NCI-H1105 treated with DMSO at 0.1 percent for 48 hours (cell line): ENCODE measurements around the gene FAM98C.
"Not testable (repeated sequence)": the region's sequence is repeated elsewhere in the genome, so short reads cannot be mapped to it uniquely, and the experiment has no call there.

Source experiments
- DNase-seq: peaks from one replicate; lab custom pipeline; 2025; lab: John Stamatoyannopoulos, UW

Gene FAM98C

DNA sequence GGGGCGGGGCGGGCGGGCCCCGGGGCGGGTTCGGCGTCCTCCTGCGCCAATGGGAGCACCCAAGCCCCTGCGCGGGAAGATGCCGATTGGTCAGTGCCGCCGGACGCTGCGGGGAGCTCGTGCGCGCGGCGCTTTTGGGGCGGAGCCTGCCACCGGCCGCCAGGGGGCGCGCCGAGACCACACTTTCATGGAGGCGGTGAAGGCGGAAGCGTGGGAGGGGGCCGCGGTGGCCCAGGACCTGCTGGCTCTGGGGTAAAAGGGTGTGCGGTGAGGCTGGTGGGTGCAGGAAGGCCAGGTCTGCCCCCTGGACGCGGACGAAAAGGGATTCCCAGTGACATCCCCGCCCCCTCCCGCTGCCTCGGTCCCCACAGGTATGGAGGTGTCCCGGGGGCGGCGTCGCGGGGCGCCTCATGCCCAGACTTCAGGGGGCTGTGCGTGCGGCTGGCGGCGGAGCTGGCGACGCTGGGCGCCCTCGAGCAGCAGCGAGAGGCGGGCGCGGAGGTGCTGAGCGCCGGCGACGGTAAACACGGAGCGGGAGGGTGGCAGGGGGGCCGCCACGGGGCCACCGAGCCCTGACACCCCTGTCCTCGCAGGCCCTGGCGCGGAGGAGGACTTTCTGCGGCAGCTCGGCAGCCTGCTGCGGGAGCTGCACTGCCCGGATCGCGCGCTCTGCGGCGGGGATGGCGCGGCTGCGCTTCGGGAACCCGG is at the start of gene FAM98C:
TSS of gene FAM98C (plus strand) at position 127 of the 708 bp plus-strand sequence. CDS start at position 188, 61 bp downstream.
- DNase-seq: peak; percentile 95

DNA sequence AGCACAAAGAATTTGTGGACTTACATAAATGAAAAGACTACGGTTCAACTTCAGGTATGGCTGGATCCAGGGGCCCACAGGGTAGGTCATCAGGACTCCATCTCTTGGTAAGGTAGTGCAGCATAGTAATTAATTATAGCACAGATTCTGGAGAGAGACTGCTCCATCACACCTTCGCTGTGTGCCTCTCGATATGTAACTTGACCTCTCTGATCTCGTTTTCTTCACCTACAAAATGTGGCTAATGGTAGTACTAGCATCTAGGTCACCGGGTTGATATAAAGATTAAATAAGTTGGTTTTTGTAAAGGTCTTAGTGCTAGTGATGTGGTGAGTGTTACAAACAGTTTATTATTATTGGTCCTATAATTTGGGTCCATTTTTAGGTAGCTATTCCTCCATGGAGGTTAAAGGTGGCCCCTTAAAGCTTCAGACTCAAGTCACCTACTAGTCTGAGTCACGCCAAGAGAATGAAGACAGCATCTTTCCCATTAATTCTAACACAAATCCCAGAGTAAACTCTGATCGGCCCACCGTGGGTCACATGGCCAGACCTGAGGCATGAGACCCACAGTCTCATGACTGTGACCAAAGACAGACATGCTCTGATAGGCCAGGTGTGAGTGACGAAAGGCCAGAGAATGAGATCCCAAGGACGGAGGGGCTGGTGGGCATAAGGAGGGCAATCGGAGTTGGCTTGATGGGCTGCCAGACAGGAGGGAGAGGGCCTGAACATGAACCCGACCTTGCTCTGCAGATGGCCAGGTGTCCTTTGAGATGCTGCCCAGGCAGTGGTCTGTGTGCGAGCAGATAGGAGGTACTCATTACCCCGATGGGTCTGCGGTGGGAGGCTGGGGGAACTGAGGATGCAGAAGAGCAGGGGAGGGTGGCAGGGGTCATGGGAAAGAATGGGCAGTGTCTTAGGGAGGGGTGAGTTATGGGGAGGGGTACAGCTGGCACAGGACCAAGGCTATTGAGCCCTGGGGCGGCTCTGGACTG is 46.9 kb upstream of the FAM98C start:
- DNase-seq: no peak

DNA sequence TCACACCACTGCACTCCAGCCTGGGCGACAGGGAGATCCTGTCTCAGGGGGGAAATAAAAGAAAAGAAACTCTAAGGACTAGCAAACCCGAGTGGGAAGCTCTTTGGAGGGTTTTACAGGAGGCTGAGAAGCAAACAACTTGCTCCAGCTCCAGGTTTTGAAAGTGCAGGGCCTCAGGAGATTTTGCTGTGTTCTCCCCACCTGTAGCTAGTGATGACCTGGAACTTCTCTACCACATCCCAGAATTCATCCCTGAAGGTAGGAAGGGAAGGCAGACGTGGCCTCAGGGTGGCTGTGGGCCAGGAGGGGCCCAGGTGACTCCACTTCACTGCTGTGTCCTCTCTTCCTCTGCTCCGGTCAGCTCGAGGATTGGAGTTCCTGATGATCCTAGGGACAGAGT is 44.8 kb upstream of the FAM98C start:
- no peak for DNase-seq

DNA sequence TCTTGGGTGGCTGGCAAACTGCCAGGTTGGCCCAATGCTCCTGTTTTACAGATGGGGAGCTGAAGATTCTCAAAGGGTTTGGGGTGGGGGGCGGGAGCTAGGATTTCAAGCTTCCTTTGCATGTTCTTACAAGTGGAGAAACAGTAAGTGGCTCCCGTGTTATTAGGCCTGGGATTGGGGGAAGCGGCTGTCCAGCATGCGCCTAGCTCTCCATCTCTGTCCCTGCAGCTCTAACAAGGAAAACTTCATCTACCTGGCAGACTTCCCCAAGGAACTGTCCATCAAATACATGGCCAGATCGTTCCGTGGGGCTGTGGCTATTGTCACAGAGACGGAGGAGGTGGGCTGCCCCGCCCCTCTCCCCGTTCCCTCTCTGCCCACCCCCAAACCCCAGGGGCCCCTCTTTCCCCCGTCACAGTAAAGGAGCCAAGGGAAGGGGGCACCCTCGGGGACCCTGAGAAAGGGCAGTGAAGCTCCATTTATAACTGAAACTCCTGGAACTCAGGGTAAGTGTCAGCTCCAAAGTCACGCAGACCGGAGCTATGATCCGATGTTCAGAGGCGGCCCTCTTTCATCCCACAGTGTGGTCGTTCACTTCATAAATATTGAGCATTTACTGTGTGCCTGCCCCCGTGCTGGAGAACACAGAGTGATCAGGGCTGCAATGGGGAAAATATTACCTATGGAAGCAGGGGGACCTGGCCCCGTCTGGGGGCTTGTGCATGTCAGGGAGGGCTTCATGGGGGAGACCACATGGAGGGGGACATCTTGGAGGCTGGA is 43.5 kb upstream of the FAM98C start:
- no peak for DNase-seq

DNA sequence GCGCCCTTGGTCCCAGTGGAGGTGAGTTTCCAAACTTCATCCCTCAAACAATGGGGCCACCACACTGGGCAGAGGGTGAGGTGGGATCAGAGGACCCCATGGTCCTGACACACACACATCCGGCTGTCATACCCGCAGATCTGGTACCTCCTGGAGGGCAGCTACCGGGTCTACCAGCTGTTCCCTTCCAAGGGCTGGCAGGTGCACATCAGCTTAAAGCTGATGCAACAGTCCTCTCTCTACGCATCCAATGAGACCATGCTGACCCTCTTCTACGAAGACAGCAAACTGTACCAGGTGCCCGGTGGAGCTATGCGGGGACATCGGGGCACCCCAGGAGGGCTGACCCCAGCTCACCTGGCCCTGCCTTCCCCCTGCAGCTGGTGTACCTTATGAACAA is 42.5 kb upstream of the FAM98C start:
- DNase-seq: no peak

DNA sequence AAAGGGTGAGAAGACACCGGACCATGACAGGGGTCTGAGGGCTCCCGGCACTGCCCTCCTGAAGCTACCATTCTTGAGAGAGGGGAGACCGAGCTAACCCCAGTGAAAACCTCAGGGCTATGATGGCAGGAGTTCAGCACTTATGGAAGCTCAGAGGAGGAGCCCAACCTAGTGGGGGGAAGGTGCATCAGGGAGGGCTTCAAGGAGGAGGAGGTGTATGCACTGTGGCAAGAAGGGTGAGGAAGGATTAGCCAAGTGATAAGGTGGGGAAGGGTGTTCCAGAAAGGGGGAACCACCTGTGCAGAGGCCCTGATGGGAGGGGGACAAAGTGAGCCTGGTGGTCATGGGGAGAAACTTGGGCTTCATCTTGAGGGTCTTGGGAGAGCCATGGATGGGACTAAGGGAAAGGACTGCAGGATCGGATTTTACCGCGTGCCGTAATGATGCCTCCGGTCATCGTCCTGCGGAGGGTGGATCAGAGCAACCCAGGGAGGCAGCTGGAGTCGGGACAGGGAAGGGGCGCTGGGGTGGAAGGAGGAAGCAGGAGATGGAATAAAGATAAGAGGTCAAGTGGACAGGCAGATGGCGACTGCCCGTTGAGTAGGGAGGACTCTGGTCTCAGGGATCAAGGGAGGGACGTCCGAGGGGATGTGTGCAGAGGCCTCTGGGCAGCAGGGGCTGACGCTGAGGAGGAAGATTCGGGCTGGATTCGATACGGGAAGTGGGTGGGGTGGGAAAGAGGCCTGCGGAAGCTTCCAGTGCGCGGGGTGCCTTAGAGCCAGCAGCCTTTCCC is 41.9 kb upstream of the FAM98C start:
- no peak for DNase-seq

DNA sequence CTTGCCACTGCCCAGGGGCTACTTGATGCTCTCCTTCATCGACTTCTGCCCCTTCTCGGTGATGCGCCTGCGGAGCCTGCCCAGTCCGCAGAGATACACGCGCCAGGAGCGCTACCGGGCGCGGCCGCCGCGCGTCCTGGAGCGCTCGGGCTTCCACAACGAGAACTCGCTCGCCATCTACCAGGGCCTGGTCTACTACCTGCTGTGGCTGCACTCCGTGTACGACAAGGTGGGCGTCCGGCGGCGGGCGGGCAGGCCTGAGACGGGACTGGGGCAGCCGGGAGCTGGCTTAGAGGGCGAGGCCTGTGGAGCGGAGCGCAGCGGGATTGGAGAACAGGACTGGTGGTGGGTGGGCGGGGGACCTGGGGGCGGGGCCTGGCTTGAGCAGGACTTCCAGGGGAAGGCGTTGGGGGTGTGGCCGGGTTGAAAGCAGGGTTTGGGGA is 41.2 kb upstream of the FAM98C start:
- peak; percentile 81 for DNase-seq

DNA sequence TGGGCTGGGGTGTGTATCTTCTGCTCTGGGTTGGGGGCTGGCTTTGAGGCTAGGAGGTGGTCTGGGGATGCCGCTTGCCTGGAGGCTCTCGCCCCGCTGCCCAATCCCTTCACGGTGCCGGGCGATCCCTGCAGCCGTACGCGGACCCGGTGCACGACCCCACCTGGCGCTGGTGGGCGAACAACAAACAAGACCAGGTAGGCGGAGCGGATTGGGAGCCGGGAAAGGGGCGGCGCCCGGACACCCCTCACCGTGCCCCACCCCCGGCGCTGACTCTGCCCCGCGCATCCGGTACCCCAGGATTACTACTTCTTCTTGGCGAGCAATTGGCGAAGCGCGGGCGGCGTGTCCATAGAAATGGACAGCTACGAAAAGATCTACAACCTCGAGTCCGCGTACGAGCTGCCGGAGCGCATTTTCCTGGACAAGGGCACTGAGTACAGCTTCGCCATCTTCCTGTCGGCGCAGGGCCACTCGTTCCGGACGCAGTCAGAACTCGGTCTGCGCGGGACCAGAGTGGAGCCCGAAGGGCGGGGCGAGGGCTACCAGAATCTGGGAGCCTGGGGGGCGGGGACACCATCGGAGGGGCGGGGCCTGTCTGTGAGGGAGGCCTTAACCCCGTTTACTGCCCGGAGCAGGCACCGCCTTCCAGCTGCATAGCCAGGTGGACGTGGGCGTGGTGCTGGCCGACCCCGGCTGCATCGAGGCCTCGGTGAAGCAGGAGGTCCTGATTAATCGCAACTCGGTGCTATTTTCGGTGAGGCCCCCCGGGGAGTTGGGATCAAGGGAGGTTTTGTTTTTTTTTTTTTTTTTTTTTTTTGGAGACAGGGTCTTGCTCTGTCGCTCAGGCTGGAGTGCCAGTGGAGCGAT is 40.6 kb upstream of the FAM98C start:
- DNase-seq: peak; percentile 81

DNA sequence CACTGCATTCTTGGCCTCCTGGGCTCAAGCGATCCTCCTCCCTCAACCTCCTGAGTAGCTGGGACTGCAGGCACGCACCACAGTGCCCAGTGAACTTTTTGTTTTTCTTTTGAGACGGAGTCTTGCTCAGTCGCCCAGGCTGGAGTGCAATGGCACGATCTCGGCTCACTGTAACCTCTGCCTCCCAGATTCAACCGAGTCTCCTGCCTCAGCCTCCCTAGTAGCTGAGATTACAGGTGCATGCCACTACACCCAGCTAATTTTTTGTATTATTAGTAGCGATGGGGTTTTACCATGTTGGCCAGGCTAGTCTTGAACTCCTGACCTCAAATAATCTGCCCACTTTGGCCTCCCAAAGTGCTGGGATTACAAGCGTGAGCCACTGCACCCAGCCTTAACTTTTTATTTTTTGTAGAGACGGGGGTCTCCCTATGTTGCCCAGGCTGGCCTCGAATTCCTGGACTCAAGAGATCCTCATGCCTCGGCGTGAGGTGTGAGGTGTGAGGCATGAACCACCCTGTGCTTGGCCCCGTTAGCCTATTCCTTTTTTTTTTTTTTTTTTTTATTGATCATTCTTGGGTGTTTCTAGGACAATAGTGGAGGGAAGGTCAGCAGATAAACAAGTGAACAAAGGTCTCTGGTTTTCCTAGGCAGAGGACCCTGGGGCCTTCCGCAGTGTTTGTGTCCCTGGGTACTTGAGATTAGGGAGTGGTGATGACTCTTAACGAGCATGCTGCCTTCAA is 39.8 kb upstream of the FAM98C start:
- not testable (repeated sequence) for DNase-seq

DNA sequence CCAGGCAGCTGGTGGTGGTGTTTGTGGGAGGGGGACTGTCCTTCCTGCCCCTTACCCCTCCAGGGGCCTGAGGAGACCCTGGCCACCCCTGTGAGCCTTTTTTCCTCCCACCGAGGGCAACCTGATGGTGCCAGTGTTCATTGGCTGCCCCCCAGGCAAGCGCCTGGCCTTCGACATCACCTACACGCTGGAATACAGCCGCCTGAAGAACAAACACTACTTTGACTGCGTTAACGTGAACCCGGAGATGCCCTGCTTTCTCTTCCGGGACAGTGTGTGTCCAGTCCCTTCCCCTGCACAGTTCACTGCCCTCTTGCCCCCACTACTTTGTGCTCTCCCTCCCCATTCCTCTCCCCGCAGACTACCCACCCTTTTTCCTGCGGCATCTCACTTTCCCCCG is 35.9 kb upstream of the FAM98C start:
- no peak for DNase-seq

DNA sequence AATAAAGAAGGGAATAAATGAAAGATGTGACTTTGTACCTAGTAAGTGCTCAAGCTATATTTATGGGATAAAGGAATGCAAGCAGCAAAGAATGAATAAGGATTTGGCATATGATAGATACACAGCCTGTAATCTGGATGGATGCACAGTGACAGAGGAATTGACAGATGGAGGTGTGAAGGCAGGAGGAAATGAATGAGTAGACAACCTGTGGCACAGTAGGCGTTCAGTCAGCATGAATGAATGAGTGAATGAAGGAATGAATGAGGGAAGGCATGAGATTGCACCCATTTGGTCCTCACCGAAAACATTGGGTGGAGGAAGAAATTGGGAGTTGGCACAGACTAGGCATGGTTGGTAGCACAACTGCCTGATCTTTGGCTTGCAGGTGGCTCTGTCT is 33.3 kb upstream of the FAM98C start:
- no peak for DNase-seq

DNA sequence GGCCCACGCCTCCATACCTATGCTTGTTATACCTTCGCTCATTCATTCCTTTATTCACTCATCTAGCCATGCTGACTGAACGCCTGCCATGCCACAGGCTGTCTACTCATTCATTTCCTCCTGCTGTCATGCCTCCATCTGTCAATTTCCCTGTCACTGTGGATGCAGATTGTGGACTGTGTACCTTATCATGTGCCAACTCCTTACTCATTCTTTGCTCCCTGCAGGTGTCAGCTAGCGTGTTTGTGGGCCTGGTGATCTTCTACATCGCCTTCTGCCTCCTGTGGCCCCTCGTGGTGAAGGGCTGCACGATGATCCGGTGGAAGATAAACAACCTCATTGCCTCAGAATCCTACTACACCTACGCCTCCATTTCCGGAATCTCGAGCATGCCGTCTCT is 32.6 kb upstream of the FAM98C start:
- no peak for DNase-seq

DNA sequence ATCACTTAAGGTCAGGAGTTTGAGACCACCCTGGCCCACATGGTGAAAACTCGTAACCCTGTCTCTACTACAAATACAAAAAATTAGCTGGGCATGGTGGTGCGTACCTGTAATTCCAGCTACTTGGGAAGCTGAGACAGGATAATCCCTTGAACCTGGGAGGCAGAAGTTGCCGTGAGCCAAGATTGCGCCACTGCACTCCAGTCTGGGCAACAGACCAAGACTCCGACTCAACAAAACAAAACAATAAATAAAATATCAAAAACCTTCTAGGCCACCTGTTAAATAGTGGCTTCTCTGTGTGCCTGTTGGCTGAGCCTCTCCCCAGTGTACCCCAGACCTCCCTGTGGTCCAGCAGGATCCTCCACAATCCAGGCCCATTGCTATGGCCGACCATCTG is 31.8 kb upstream of the FAM98C start:
- no peak for DNase-seq

DNA sequence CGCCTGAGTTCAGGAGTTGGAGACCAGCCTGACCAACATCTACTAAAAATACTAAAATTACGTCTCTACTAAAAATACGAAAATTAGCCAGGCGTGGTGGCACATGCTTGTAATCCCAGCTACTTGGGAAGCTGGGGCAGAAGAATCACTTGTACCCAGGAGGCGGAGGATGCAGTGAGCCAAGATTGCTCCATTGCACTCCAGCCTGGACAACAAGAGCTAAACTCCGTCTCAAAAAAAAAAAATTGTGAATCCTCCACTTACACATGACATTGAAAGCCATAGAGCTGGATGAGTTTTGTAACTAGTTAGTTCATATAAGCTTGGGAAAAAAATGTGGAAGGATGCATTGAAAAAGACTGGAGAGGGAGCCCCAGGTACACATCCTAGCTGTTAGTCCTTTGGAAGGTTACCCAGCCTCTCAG is 29.0 kb upstream of the FAM98C start:
- DNase-seq: no peak

DNA sequence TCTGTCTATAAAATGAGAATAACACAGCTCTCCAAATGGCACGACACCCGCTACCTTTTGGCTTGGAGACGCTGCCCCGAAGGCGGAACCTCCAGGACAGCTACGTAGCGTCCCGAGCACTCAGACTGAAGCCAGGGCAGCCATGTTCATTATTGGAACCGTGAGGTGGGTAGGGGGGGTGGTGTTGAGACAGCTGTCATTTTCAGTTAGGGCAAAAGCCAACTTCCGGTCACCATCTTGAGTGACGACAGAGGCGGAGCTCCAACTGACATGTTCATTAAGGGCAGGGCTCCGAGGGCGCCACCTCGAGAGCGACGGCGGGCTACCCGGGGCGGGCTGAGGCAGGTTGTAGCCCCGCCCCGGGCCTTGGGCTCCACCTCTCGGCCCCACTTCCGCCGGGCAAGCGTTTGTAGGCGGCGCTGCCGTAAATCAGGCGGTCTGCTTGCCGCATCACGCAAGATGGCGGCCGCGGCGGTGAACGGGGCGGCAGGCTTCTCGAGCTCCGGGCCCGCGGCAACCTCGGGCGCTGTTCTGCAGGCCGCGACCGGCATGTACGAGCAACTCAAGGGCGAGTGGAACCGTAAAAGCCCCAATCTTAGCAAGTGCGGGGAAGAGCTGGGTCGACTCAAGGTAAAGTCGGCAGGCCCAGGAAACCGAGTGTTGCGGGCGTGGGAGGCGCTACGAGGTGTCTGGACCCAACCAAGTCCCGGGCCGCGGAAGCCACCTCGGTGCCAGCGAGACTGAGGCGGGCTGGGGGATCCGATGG is 28.4 kb upstream of the FAM98C start, which contains the start of gene PSMD8:
TSS of gene PSMD8 (plus strand) at position 240 of the 766 bp plus-strand sequence. CDS start at position 271, 31 bp downstream.
- peak; percentile 99 for DNase-seq

DNA sequence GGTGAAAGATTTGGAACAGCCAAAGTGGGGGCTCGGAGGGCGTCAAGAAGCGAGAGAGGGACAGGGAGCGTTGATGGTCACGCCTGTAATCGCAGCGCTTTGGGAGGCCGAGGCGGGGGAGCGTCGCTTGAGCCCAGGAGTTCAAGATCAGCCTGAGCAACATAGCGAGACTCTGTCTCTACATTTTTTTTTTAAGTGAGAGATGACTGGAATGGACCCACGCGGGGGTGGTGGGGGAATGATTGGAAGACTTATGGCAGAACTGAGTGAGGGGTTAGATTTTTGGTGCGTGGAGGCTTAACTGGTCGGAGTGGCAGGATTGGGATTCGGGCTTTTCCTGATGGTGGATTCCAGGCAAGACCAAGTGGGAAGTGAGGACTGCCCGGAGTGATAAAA is 27.8 kb upstream of the FAM98C start:
- DNase-seq: no peak

DNA sequence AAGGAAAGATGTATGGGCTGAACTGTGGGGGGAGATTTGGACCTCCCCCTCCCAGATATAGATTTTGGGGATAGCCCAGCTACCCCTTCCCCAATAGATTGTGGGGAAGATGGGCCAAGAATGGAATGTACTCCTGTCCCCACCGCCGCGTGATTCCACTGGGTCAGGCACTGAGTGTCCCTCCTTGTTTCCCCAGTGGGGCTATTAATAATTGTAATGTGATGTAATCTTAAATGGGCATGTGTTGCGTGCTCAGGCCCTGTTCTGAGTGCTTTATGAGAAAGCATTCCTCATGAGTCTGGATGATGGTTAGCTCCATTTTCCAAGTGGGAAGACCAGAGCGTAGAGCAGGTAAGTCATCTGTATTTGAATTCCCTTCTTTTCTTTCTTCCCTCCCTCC is 27.1 kb upstream of the FAM98C start:
- no peak for DNase-seq

DNA sequence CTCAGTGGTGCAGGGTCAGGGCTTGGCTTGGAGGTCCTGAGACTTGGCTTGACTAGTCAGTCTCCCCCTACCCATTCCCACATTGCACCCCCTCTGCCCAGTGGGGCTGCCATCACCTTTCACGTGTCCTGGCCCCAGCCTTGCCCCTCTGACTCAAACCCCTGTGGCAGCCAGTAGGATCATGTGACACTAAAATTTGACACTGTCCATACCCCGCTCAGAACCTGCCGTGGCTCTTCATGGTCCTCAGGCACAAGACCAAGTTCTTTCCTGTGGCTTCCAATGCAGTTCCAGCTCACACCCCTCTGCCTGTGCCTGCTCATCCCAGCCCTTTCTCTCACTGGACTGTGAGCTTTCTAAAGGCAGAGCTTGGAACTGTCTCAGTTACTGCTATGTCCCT is 26.3 kb upstream of the FAM98C start:
- no peak for DNase-seq

DNA sequence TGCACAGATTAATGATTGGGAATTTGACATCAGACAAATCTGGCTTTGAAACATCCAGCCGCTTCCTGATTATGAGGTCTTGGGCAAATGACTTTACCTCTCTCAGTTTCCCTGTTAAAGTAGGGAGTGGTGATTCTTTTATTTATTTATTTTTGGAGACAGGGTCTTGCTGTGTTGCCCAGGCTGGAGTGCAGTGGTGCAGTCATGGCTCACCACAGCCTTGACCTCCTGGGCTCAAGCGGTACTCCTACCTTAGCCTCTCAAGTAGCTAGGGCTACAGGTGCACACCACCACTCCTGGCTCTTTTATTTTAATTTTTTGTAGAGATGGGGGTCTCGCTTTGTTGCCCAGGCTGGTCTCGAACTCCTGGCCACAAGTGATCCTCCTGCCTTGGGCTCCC is 25.8 kb upstream of the FAM98C start:
- no peak for DNase-seq
